SIG-M5 (cell line): ENCODE measurements around the gene FBL.

Source experiments
- DNase-seq: peaks from one replicate; lab custom pipeline; 2025; lab: John Stamatoyannopoulos, UW

FBL gene

DNA sequence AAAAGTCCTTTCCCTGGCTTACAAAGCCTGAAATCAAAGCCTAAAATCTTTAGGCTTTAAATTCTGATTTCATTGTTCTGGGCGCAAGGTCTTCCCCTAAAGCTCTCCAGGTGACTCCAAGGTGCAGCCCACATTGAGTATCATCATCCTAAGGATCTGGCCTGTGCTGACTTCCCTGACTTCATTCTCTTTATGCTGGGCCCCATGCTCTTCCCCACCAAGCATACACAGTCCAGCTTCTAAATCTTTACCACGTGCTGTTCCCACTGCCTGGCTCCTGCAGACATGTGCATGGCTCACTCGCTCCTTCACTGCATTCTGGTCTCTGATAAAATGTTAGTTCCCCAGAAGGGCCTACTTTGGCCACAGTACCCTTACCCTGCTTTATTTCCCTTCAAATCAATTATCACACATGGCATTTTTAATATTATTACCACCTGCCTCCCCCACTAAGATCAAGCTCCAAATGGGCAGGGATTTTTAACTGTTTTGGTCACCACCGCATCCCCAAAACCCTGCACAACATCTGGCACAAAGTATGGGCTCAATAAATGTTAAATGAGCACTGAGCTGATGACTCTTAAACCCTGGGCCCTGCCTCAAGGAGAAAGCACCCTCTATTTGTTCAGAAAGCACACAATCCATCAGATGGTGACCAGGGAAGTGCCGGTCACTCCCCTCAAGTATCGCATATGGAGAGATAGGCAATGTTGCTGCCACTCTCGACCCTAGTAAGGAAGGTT lies 3.3 kb downstream of the FBL start:
- DNase-seq: no peak

DNA sequence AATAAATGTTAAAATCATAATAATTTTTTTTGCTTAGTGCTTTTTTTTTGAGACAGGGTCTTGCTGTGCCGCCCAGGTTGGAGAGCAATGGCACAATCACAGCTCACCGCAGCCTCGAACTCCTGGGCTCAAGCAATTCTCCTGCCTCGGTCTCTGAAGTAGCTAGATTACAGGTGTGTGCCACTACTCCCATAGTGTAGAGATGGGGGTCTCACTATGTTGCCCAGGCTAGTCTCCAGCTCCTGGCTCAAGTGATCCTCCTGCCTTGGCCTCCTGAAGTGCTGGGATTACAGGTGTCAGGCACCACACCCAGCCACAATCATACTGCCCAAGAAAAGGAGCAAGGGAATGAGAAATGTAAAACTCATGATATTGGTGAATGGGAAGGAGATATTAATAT lies 5.1 kb downstream of the FBL start:
- DNase-seq: no peak

DNA sequence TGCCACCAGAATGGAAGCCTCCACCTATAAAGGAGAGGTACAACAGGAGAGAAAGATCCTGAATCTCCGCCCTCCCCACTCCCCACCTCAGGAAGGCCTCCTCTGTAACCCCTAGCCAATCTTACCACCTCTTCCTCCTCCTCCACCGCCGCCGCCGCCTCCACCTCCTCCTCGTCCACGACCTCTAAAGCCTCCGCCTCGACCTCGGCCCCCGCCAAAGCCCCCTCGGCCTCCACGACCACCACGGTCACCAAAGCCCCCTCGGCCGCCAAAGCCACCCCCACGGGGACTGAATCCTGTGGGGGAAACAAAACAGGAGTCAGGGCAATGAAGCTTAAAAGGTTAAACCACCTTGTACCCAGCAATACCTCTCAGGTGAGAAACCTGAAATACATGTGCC lies 5.7 kb downstream of the FBL start:
- no peak for DNase-seq

DNA sequence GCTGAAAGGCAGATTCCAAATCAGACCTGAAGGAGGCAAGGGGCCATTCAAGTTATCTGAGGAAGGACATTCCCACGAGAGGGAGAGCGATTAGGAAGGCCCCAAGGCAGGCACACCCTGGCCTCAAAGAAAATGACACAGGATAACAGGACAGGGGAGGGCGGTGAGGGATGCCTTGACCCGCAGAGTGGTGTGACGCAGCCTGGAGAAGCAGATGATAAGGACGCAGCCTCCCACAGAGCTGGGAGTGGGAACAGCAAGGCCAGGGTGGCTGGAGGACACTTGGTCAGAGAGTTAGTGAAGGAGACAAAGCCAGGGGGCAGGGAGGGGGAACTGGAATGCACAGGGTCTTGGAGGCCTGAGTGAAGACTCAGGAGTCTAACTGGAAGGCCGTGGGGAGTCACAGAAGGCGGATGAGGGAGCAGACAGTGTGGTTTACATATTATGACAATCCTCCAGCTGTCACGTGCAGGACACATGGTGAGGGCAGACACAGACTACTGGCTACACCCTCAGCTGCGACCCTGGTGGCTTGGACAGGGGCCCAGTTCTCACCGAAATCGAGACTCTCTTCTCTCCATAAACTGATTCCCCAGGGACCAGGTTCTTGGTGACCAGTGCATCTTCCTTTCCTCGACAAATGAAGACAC lies 6.4 kb downstream of the FBL start:
- DNase-seq: no peak

DNA sequence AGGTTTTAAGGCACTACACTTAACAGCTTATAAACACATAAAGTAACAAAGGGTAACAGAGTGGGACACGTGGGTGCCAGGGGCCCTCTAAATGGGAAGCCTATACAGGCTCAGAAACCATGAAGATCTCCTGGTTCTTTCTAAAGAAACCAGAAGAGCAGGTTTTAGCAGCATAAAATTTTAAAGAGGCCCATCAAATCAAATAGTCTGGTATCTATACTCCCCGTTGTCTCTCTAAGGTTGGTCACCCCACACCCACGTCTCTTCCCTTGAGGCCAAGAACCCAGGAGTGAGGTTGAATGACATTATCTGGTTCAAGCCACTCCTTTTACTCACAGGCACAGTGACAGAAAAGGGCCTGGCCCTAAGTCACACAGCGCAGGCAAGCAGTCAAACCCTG lies 7.6 kb downstream of the FBL start:
- DNase-seq: no peak

- no peak for DNase-seq
These were observed 8.2 kb downstream of the FBL start for GRCh38 chr19:39837978-39838377.

DNA sequence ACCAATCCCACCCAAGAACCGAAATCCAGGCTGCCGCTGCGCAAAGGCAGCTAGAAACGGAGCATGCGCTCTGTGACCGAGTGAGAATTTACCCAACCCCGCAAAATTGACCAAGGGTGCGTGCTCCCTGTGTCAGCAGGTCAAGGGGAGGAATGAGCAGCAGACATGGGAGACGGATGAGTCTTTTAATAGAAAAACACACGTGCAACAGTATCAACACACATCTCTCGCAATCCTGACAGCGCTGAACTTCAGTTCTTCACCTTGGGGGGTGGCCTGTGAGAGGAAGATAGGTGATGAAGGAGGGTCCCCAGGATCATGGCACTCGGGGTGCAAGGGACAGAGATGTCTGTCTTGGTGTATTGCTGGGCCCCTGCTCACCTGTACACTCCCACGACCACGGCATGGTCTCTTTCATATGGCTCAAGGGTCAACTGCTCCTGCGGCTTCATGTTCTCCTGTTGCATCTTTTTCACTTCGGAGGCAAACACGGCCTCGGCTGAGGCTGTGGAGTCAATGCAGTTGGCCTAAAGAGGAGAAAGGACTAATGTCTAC lies 11.8 kb downstream of the FBL start:
- DNase-seq: no peak

DNA sequence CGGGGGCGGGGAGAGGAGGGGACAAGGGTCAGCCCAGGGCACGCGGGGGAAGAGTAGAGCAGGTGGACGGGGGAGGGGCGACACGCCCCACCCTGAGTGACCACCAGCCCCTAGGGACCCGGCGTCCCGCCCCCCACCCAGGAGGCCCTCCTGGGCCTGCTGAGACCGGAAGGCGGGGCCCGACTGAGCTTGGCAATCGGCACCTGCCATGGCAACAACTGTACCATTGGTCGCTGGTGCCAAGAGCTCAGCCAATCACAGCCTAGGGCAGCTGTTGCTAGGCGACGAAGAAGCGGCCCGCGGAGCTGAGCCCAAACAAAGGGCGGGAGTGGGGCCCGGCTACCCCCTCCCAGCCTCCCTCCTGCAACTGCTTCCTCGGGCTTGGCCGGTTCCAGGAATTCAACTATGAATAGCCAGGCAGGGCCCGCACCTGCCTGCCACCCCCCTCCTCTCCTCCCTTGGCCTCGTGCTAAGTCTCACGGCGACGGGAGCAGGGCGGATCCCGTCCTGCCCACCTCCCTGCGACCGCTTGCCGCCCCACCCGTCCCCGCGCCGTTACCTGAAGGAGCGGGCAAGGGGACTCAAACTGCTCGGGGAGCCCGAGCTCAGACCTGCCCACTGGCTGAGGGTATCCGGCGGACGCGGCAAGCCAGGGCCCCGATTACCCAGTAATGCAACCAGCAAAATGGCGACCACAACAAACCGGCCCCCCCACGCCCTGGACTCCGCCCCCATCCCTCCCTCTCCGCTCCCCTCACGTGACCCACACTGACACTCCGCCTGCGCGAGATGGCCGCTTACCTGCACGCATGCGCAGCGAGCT lies 12.5 kb downstream of the FBL start, which contains the start of gene DYRK1B:
Gene DYRK1B, minus strand, starts transcription at position 699 of the 823 bp plus-strand sequence. CDS start 2,295 bp downstream, outside the sequence.
- no peak for DNase-seq

GRCh38 chr19:39833160-39833463 lies 13.1 kb downstream of the FBL start:
- DNase-seq: no peak

DNA sequence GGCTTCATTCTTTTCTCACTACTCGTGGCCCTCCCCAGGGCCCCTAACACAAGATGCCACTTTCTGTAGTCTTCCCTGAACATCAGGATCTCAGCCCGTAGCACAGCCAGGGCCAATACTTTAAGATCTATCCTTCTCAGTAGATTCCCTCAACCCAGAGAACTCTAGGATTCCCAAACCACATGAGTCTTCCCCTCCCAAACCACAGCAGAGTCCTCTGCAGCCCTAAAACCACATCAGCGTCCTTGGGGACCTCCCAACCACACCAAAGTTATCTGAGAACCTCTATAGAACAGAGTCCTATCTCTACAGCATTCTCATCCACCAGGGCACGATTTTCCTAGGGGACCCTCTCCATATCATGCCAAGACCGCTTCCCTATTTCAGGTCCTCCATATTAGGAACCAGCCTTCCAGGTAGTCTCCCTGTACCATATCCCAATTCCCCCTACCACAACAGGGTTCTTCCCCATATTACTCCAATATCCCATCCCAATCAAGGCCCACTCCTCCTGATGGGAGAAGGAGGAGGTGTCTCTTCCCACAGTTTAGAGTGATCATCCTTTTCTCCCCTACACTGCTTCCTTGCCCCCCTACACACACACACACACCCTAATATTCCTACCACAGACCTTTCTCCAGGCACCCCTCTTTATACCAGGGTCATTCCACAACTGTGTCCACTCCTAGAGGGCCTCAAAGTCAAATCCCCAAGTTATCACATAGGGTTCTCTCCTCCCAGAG lies 13.7 kb downstream of the FBL start:
- DNase-seq: no peak

DNA sequence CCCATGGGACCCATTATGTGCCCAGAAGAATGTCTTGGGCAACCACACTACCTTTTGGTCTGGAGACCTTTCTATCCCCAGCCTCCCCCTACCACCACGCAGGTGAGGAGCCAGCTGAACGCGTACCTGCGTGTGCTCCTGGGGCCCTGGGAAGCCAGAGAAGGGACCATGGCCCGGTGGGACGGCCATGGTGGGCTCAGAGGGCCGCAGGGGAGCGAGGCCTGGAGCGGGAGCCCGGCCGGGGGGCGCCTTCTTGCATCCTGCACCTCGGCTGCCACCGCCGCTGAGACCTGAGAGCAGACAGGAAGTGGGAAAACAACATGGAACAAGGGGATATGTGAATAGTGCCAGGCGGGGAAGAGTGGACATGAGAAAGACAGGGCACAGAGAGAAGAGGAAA lies 14.5 kb downstream of the FBL start:
- no peak for DNase-seq

GRCh38 chr19:39830847-39831246 lies 15.3 kb downstream of the FBL start:
- no peak for DNase-seq

GRCh38 chr19:39830406-39830805 lies 15.8 kb downstream of the FBL start:
- no peak for DNase-seq

DNA sequence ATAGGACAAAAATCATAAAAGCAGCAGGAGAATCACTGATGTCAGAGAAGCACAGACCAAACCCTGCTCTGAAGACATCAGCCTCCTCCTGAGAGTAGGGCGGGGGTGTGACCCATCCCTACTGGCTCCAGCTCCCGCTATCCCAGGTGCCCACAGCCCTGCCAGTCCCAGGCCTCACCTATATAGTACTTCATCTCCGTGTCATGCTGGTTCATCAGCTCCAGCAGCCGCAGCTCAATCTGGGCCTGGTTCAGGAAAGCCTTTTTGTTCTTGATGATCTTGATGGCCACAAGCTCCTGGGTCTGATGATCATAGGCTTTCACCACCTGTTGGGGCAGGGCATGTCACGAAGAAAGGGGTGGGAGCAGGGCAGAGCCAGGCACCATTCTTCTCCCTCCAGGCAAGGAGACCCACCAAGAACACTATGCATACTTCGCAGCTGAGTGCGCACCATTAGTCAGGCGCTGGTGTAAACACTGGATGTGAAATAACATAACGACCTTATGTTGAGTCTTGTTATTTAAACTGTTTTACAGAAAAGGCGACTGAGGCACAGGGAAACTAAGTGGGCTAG lies 16.4 kb downstream of the FBL start:
- DNase-seq: no peak

GRCh38 chr19:39828654-39829032 lies 17.5 kb downstream of the FBL start:
- DNase-seq: no peak

DNA sequence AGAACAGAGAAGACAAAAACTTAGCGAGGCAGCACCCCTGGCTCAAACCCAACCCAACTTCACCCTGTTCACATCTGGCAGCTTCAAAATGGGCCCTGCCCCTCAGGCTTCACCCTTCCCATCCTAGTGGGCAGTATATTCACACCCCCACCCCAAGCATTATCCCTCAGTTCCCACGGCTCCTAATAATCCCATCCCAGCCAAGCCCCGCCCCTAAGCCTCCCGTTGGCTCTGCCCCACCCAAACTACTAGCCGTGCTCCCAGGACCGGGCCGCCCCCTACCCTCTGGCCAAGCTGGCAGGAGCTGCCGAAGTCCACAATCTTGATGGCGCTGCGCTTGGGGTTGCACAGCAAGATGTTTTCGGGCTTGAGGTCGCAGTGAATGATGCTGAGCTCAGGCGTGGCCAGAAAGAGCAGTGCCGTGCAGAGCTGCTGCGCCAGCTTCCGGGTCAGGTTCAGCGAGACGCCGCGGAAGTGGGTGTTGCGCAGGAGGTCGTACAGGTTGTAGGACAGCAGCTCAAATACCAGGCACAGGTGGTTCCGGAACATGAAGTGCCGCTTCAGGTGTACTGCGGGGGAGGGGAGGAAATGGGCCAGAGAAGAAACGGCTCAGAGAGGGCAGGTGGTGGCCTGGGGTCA lies 18.0 kb downstream of the FBL start:
- no peak for DNase-seq

- DNase-seq: no peak
These were observed 19.0 kb downstream of the FBL start for GRCh38 chr19:39827216-39827615.

- DNase-seq: no peak
These were observed 19.8 kb downstream of the FBL start for GRCh38 chr19:39826311-39826945.

- DNase-seq: no peak
These were observed 20.6 kb downstream of the FBL start for GRCh38 chr19:39825531-39826076.

DNA sequence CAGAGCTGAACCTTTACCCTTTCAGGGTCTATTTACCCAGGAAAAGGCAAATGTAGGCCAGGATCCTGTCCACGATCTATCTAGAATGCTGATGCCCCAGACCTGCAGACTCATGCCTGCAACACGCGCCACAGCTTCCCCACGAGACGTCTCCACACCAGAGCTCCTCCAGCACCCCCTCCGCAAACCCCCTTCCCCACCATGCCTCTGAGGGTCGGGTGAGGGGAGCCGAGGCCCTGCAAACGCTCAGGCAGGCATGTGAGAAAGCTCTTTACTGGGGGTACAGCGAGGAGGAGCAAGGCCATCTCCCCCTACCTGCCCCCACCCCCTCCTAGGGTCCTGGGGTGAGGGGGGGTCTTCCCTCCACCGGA lies 21.1 kb downstream of the FBL start:
- no peak for DNase-seq
